NCI-H2107 treated with DMSO at 0.1 percent for 48 hours (cell line): ENCODE measurements around the gene ATG2A.

ENCODE experiments used
- DNase-seq: peaks from one replicate; lab custom pipeline; 2025; ENCODE audit not compliant: unreplicated experiment; lab: John Stamatoyannopoulos, UW

Gene ATG2A

GRCh38 chr11:64872790-64873488 is 44.1 kb downstream of the ATG2A start:
- no peak for DNase-seq

GRCh38 chr11:64871492-64871891 is 45.5 kb downstream of the ATG2A start:
- no peak for DNase-seq

DNA sequence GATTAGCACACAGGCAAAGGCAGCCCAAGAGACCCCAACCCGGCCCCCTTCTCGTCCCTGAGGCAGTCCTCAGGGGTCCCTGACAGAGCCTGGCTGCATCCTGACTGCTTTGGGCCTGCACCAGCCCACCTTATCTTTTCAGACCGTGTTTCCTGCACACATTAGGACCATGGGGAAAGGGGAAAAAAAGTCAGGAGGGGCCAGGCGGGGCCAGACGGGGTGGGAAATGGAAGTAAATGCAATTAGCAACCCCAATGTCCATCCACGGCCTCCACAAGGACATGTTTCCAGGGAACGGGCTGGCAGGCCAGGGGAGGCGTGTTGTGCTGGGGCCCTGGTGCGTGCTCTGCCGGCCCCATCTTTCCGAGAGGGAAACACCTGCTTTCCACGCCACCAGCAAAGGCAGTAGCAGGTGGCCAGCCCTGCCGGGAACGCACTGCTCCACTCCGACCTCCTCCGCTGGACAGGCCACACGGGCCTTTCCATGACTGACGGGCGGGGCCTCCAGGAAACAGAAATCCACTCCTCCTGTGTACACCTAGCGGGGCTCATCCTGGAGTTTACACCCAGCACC is 46.0 kb downstream of the ATG2A start:
- DNase-seq, result no peak

- DNase-seq, result no peak
Measured at GRCh38 chr11:64870176-64870892, 46.7 kb downstream of the ATG2A start.

DNA sequence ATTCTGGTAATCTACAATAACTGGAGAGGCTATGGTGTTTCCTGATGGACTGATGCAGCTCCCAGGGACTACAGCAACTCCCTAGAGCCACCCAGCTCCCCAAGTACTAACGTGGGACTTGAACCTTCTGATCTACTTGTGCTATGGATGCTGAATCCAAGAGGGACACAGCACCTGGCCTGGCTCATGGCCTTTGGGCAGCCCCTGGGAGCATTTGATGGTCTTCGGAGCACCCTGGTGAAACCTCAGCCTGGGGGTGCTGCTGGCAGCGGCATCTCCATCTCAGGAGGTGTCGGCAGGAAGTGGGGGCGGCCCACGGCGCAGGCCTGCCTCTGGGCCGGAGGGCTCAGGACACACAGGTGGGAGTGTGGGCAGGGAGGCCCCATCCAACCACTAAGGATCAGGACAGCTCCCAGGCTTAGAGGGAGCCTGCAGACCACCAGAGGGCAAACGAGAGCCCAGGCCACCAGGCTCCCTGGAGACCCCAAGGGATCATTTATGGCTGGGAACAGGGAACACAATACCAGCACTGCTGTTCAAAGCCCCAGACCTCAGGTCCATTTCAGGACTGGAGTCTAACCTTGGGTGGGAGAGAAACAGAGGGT is 47.3 kb downstream of the ATG2A start:
- no peak for DNase-seq

GRCh38 chr11:64868904-64869570 is 48.0 kb downstream of the ATG2A start:
- DNase-seq, result peak; percentile 22

GRCh38 chr11:64867748-64868462 is 49.1 kb downstream of the ATG2A start:
- no peak for DNase-seq

DNA sequence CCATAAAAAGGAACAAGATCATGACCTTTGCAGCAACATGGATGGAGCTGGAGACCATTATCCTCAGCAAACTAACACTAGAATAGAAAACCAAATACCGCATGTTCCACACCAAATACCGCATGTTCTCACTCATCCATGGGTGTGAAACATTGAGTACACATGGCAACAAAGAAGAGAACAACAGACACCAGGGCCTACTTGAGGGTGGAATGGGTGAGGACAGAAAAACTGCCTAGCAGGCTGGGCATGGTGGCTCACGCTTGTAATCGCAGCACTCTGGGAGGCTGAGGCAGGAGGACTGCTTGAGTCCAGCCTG is 50.9 kb downstream of the ATG2A start:
- no peak for DNase-seq

DNA sequence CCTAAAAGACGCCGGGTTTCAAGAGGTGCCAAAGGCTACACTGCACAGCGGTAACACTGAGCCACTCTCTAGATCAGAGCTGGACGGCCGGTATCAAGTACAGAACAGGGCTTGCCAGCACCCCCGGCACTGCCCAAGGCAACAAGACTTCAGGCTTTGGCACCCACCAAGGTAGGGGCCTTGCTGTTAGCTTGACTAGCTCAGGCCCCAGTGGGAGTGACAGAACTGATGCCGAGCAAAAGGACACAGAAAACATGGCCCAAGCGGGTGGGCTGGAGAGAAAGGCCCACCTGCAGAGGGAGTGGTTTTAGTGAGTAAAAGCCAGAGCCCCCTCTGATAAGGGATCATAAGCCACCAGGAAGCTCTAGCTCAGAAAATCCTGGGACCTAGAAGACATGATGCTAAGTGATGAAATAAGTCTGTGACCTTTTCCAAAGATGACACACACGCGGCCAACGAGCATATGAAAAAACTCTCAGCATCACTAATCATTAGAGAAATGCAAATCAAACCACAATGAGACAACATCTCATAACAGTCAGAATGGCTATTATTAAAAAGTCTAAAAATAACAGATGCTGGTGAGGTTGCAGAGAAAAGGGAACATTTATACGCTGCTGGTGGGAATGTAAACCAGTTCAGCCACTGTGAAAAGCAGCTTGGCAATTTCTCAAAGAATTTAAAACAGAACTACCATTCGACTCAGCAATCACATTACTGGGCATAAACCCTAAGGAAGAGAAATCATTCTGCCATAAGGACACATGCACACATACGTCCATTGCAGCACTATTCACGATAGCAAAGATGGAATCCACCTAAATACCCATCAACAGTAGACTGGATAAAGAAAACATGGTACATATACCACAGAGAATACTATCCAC is 51.5 kb downstream of the ATG2A start:
- DNase-seq, result no peak

- no peak for DNase-seq
Measured at GRCh38 chr11:64864473-64865285, 52.3 kb downstream of the ATG2A start.

DNA sequence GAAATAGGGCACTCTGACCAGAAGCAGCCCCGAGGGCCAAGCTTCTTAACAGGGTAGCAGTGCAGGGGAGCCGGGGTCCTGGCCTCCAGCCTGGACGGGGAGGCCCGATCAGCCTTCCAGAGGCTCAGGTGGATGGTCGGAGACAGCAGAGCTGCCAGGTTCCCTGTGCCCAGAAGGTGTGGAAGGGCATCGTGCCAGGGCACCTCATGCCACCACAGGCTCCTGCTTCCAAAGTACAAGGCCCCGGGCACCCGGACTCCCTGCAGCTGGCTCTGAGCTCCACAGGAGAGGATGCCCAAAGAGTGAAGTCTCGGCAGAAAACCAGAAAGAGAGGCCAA is 52.9 kb downstream of the ATG2A start:
- DNase-seq, result no peak

- no peak for DNase-seq
Measured at GRCh38 chr11:64863391-64864060, 53.5 kb downstream of the ATG2A start.

- DNase-seq, result no peak
Measured at GRCh38 chr11:64862987-64863390, 54.0 kb downstream of the ATG2A start.

GRCh38 chr11:64861227-64861975 is 55.6 kb downstream of the ATG2A start:
- DNase-seq, result no peak

GRCh38 chr11:64859542-64860414 is 57.2 kb downstream of the ATG2A start:
- DNase-seq, result no peak

DNA sequence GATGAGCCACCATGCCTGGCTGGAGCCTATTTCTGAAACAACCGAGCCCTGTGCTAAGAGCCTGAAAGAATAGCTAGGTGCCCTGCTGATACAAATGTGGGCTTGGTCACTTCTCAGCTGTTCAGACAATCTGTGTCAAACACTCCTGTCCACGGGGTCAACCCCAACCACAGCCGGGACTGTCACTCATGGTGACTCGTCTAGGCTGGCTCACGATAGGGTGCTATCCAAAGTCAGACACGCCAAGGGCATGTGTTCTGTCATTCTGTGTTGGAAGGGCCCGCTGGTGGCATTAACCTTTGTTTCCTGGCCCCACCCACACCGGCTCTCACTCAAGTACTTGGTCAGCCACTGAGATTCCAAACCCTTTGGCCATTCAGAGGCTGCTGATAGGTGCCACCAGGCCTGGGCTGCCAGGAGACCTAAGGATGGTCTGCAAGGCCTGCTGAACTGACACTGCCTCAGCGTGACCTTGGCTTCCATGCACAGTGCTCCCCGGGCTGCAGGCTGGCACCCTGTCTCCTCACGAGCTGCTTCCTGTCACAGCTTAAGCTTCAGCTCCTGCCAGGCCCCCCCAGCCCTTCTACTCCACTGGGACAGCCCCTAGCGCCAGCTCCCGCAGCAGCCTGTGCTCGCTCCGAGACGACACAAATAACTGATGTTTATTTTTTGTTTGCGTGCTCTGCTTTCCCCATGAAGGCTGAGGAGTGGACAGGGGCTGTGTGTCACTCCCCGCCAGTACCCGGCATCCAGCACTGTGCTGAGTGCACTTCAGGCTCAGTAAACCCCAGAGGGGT is 58.3 kb downstream of the ATG2A start:
- no peak for DNase-seq
